WI38 (cell line): ENCODE results near the gene CMTM3.

Source experiments
- H3K4me3 ChIP-seq: 2 replicates; pipeline ENCODE4 v1.5.1; 2011; ENCODE audit warnings: low read depth, mild to moderate bottlenecking, control low read depth, low read length
- CTCF ChIP-seq: IDR thresholded peaks from 2 replicates; pipeline ENCODE4 v1.5.1; 2012; ENCODE audit warnings: low read depth, mild to moderate bottlenecking, control low read depth, low read length

Gene CMTM3

GRCh38 chr16:66634527-66635196 is 30.2 kb downstream of the CMTM3 start:
- no peak overlapping the region for H3K4me3 ChIP-seq
- TF ChIP-seq CTCF, result no peak

GRCh38 chr16:66635406-66635805 is 30.9 kb downstream of the CMTM3 start:
- H3K4me3 ChIP-seq, result no peak overlapping the region
- TF ChIP-seq CTCF, result no peak

- H3K4me3 ChIP-seq, result no peak overlapping the region
- no peak for TF ChIP-seq CTCF
Observed at GRCh38 chr16:66636199-66636598, 31.7 kb downstream of the CMTM3 start.

GRCh38 chr16:66637806-66638205 is 33.3 kb downstream of the CMTM3 start:
- H3K4me3 ChIP-seq, result no peak overlapping the region
- TF ChIP-seq CTCF, result no peak

GRCh38 chr16:66639091-66639885 is 34.8 kb downstream of the CMTM3 start:
- no peak overlapping the region for H3K4me3 ChIP-seq
- no peak for TF ChIP-seq CTCF

GRCh38 chr16:66640724-66641314 is 36.3 kb downstream of the CMTM3 start:
- no peak for TF ChIP-seq CTCF
- no peak overlapping the region for H3K4me3 ChIP-seq

GRCh38 chr16:66641387-66641786 is 36.9 kb downstream of the CMTM3 start:
- H3K4me3 ChIP-seq, result no peak overlapping the region
- TF ChIP-seq CTCF, result no peak
